GM21737 (cell line): ENCODE data around the gene IFTAP.

Experiments
- ATAC-seq: cut with Tn5 transposase; IDR thresholded peaks from one replicate; pipeline ENCODE4 v1.9.1; 2021; ENCODE audit warnings: mild to moderate bottlenecking, moderate library complexity; ENCODE audit not compliant: unreplicated experiment

The IFTAP gene

GRCh38 chr11:36703055-36703404 lies 108.7 kb downstream of the IFTAP start:
- peak; percentile 35 for ATAC-seq
